ENCODE data around the gene SEL1L.
"Not testable (repeated sequence)": the region's sequence is repeated elsewhere in the genome, so short reads cannot be mapped to it uniquely, and the experiment has no call there.

The SEL1L gene

GRCh38 chr14:81529391-81529790 is 4.3 kb downstream of the SEL1L start:
- in situ Hi-C loops (cut with MboI; ENCODE audit: low sequenced_read_pairs) = no loop called here

DNA sequence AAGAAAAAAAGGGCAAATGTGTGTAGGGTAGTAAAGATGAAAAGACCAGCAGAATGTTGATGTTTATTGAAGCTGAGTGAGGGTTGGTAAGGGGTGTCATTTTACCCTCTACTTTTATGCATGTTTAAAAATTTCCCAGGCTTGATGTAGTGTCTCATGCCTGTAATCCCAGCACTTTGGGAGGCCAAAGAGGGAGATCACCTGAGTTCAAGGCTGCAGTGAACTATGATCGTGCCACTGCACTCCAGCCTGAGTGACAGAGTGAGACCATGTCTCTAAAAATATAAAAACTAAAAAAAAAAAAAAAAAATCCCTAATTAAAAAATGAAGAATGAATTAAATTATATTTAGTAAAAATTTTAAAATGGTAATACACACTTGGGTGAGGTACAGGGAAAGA is 8.5 kb downstream of the SEL1L start:
- in situ Hi-C loops (cut with MboI; ENCODE audit: low sequenced_read_pairs) = no loop called here

GRCh38 chr14:81523616-81524015 is 10.0 kb downstream of the SEL1L start:
- in situ Hi-C loops (cut with MboI; ENCODE audit: low sequenced_read_pairs) = no loop called here

- in situ Hi-C loops (cut with MboI; ENCODE audit: low sequenced_read_pairs) = no loop called here
These were observed 10.6 kb downstream of the SEL1L start for GRCh38 chr14:81523016-81523415.

- in situ Hi-C loops (cut with MboI; ENCODE audit: low sequenced_read_pairs) = no loop called here
These were observed 12.3 kb downstream of the SEL1L start for GRCh38 chr14:81521356-81521755.

GRCh38 chr14:81519200-81520011 is 14.2 kb downstream of the SEL1L start:
- in situ Hi-C loops (cut with MboI; ENCODE audit: low sequenced_read_pairs) = no loop called here

- in situ Hi-C loops (cut with MboI; ENCODE audit: low sequenced_read_pairs) = no loop called here
These were observed 15.8 kb downstream of the SEL1L start for GRCh38 chr14:81517798-81518398.

- in situ Hi-C loops (cut with MboI; ENCODE audit: low sequenced_read_pairs) = no loop called here
These were observed 16.5 kb downstream of the SEL1L start for GRCh38 chr14:81516986-81517797.

GRCh38 chr14:81515927-81516326 is 17.7 kb downstream of the SEL1L start:
- in situ Hi-C loops (cut with MboI; ENCODE audit: low sequenced_read_pairs) = not testable (repeated sequence)

- in situ Hi-C loops (cut with MboI; ENCODE audit: low sequenced_read_pairs) = not testable (repeated sequence)
These were observed 20.8 kb downstream of the SEL1L start for GRCh38 chr14:81512826-81513225.

- in situ Hi-C loops (cut with MboI; ENCODE audit: low sequenced_read_pairs) = no loop called here
These were observed 22.3 kb downstream of the SEL1L start for GRCh38 chr14:81511111-81511904.

- in situ Hi-C loops (cut with MboI; ENCODE audit: low sequenced_read_pairs) = no loop called here
These were observed 23.7 kb downstream of the SEL1L start for GRCh38 chr14:81509838-81510452.

DNA sequence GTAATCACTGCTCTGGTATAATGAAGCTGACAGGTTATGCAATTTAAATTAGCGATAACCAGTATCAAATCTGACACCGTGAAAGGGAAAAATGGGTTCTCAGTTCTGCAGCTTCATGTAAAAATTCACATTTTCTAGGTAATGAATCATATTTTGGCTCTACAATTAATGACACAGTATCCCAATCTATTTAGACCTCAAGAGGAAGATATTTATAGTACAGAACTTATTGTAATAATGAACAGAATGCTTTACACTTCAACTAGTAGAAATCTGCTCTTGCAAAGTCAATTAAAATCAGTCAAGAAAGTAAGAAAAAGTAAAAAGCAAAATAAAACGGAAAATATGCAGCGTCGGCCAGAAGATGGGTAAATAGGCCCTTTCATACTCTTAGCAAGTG is 24.3 kb downstream of the SEL1L start:
- in situ Hi-C loops (cut with MboI; ENCODE audit: low sequenced_read_pairs) = no loop called here

DNA sequence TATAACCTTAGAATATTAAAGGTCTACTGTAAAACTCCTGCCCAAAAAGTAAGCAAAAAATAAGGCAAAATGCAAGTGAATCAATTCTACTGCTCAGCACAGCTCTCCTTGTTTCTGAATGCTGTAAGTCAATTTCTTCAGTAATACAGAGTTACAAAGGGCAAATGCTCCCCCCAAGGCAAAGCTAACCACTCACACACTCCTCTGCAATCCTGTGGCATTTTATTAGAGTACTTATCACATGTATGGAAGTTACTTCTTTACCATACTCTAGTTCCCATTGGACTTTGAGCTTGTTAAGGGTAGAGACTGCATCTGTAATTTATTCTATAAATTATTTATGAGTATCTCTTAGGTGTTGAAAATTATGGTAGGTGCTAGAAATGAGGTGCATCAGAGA is 27.2 kb downstream of the SEL1L start:
- in situ Hi-C loops (cut with MboI; ENCODE audit: low sequenced_read_pairs) = no loop called here

- in situ Hi-C loops (cut with MboI; ENCODE audit: low sequenced_read_pairs) = no loop called here
These were observed 28.8 kb downstream of the SEL1L start for GRCh38 chr14:81504864-81505263.

DNA sequence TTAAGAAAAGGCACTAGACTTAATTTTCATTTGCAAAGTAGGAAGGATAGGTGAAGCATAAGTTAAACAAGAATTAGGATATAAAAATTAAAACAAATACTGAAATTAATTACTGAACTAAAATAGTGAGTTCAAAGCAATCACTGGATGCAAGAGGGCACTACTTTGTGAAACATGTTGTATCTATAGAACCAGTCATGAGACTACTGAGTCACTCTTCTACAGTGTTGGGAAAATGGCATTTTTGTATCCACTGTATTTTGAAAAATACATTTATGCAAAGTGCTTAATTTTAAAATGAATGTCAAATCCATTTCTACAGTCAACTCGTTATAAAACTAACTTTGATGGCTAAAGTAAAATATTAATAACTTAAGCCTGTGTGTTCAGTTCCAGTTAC is 47.9 kb downstream of the SEL1L start:
- in situ Hi-C loops (cut with MboI; ENCODE audit: low sequenced_read_pairs) = no loop called here

GRCh38 chr14:81485372-81485771 is 48.3 kb downstream of the SEL1L start:
- in situ Hi-C loops (cut with MboI; ENCODE audit: low sequenced_read_pairs) = no loop called here

GRCh38 chr14:81484120-81484519 is 49.5 kb downstream of the SEL1L start:
- in situ Hi-C loops (cut with MboI; ENCODE audit: low sequenced_read_pairs) = no loop called here

- in situ Hi-C loops (cut with MboI; ENCODE audit: low sequenced_read_pairs) = no loop called here
These were observed 52.9 kb downstream of the SEL1L start for GRCh38 chr14:81480741-81481140.

DNA sequence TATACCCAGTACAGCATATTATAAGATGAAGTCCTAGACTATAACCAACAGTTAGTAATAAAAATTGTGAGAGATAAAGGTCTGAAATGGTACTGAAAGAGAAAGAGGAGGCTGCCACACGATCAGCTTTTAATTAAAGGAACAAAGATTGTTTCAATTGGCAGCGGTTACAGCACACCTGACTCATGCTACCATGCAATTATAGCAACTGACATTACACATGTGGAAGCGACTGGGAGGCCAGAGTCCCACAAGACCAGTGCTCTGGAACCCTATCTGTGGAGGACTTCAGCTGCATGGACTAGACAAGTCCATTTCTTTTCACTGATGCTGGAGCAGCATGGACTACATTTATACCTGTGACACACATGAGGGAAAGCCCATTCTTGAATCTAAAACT is 55.2 kb downstream of the SEL1L start:
- in situ Hi-C loops (cut with MboI; ENCODE audit: low sequenced_read_pairs) = no loop called here

GRCh38 chr14:81476816-81477215 is 56.8 kb downstream of the SEL1L start:
- in situ Hi-C loops (cut with MboI; ENCODE audit: low sequenced_read_pairs) = no loop called here

Data from HL-60/S4 (cell line).